GM12874 (cell line): ENCODE results near the gene LRSAM1.

Experiments
- CTCF ChIP-seq: IDR thresholded peaks from 2 replicates; pipeline ENCODE4 v1.5.1; 2011; ENCODE audit warnings: low read depth, mild to moderate bottlenecking, control low read depth, low read length, moderate library complexity; ENCODE audit not compliant: insufficient read depth

Gene LRSAM1

GRCh38 chr9:127538849-127539258 lies 87.5 kb downstream of the LRSAM1 start:
- TF ChIP-seq CTCF, result no peak

GRCh38 chr9:127539259-127539981 lies 88.1 kb downstream of the LRSAM1 start:
- TF ChIP-seq CTCF, result no peak

GRCh38 chr9:127539982-127540663 lies 88.8 kb downstream of the LRSAM1 start:
- no peak for TF ChIP-seq CTCF

- no peak for TF ChIP-seq CTCF
Observed at GRCh38 chr9:127540664-127541041, 89.3 kb downstream of the LRSAM1 start.

DNA sequence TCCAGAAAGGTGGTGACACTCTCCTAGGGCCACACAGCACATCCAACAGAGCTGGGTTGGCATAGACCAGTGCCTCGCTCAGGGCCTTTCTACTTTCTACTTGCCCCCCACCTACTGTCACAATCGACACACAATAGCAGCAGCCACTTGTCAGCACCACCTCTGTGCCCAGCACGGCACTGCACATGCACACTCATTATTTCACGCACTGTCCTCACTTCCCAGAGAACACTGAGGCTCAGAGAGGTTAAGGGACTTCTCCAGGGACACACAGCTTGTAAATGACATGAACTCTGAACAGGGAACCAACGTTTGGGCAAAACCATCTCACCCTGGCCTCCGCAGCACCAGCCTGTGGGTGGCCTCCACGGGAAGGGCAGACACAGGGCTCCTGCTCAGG lies 89.9 kb downstream of the LRSAM1 start:
- TF ChIP-seq CTCF, result no peak

DNA sequence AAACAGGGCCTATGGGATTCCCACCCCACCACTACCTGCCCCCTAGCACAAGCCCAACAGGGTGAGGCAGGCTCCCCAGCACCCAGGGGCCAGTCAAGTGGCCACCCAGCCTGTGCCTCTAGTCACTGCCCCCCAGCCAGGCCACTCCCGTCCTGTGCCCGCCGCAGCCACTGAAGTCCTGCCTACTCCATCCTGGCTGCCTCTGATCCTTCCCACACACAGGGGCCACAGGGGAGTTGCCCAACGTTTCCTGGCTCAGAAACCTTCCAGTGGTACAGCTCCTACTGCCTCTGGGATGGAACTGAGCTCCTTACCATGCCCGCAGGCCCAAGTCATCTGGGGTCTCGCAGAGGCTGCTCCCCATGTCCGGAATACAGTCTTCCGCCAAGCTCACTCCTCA lies 90.6 kb downstream of the LRSAM1 start:
- no peak for TF ChIP-seq CTCF

DNA sequence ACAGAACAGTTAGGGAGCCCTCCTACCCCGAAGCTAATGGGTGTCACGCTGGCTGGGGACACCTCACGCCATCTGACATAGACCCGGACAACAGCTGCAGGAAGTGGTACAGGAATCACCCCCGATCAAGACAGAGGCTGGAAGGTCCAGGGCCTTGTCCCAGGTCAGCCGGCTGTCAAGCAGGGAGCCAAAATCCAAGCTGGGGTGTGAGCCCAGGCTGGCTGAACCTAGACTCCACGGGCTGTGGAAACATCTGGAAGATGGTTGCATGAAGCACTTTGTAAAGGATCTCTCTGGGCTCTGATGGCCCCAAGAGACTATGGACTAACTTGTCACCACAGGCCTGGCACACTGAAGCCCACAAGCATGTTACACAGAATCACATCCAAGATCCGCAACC lies 91.9 kb downstream of the LRSAM1 start:
- no peak for TF ChIP-seq CTCF
